K562 (cell line): Measurements from ENCODE around the gene PNPO. TPM values are rescaled to one million over a fixed set of nuclear protein-coding genes. Genes with fewer than 3 reads are reported as not detected.

Source experiments
- ARHGAP35 ChIP-seq: fragments of 450-650 bp; IDR thresholded peaks from 2 replicates; pipeline ENCODE4 v1.6.1; 2018; ENCODE audit not compliant: partially characterized antibody
- ILK ChIP-seq: fragments of 450-650 bp; IDR thresholded peaks from 2 replicates; pipeline ENCODE4 v1.6.1; 2016; ENCODE audit warnings: missing genetic modification characterization, low read depth, mild to moderate bottlenecking, missing compliant biosample characterization, moderate library complexity, borderline replicate concordance
- MYNN ChIP-seq, 2 experiments: sonication (generic); formaldehyde crosslinking in 1 of 2; IDR thresholded peaks; 2 replicates each; pipeline versions ENCODE4 v1.5.0 to v1.6.1; 2016 to 2020; ENCODE audit warnings: antibody characterized with exemption in 1 of 2, missing genetic modification reagents in 1 of 2
- SMARCE1 ChIP-seq: fragments of 450-650 bp; IDR thresholded peaks from 2 replicates; pipeline ENCODE4 v1.7.1; 2016; ENCODE audit warnings: mild to moderate bottlenecking
- TRIM28 ChIP-seq: fragments of 450-650 bp; IDR thresholded peaks from 2 replicates; pipeline ENCODE4 v1.6.1; 2017
- ZNF766 ChIP-seq: fragments of 200-800 bp; sonication (Bioruptor generic); conservative IDR thresholded peaks from 2 replicates; pipeline ENCODE4 v1.6.1; 2016; ENCODE audit warnings: missing genetic modification characterization, missing compliant biosample characterization
- polyA plus RNA-seq, 8 experiments: library from polyadenylated mRNA; depleted of rRNA in 4 of 8; stranded (reverse) in 5 of 8; unstranded in 3 of 8; fragments of >200 nt; fragmentation: Nextera tagmentation in 2 of 8; fragmentation: Illumina TruSeq in 1 of 8; extraction: Ambion mirVana in 2 of 8; extraction: Trizol in 1 of 8; gene quantifications; 2 replicates each; pipeline versions ENCODE4 v1.2.1 to v1.2.3, GENCODE V29; 2011 to 2014; ENCODE audit warnings: inconsistent platforms in 1 of 8, missing spikeins in 1 of 8
- total RNA-seq, 7 experiments: library from RNA; depleted of rRNA in 6 of 7; stranded (reverse); fragments of >200 nt in 6 of 7; fragmentation: Illumina TruSeq in 2 of 7; extraction: Trizol in 2 of 7; gene quantifications; 2 replicates each; pipeline versions ENCODE4 v1.2.1 to v1.2.3, GENCODE V29; 2011 to 2021; ENCODE audit warnings: low replicate concordance in 1 of 7
- TF ChIP-seq, protein P1 (sequence below): sonication (generic); formaldehyde crosslinking; IDR thresholded peaks from 2 replicates; pipeline ENCODE4 v1.8.0; 2023; ENCODE audit warnings: mild to moderate bottlenecking, missing genetic modification reagents
- TF ChIP-seq, protein P2 (sequence below), 2 experiments: IDR thresholded peaks; 2 replicates each; pipeline ENCODE4 v1.6.1; 2011; ENCODE audit warnings: borderline replicate concordance in 1 of 2, control low read depth in 1 of 2, low read depth in 1 of 2, low read length in 1 of 2, mild to moderate bottlenecking in 1 of 2, mixed read lengths in 1 of 2, moderate library complexity in 1 of 2; ENCODE audit not compliant: insufficient read depth in 1 of 2, insufficient read length in 1 of 2, poor library complexity in 1 of 2, severe bottlenecking in 1 of 2; ENCODE audit errors: extremely low read depth in 1 of 2
- TF ChIP-seq, protein P3 (sequence below): fragments of 450-650 bp; conservative IDR thresholded peaks from 2 replicates; pipeline ENCODE4 v1.6.1; 2016; ENCODE audit warnings: missing genetic modification characterization, low read depth, mild to moderate bottlenecking, control low read depth, missing compliant biosample characterization
- TF ChIP-seq, protein P4 (sequence below), 2 experiments: fragments of 450-650 bp; IDR thresholded peaks; 2 replicates each; pipeline ENCODE4 v1.6.1; 2016; ENCODE audit warnings: mild to moderate bottlenecking in 2 of 2, borderline replicate concordance in 1 of 2, low read depth in 1 of 2, moderate library complexity in 1 of 2

PNPO gene
- total and polyA plus RNA-seq, 9 of the 15 experiments (the other 6 are each of a cell fraction or from before 2014, with no cell fraction given) = 16.6 to 39.0 (median 27.4) TPM

DNA sequence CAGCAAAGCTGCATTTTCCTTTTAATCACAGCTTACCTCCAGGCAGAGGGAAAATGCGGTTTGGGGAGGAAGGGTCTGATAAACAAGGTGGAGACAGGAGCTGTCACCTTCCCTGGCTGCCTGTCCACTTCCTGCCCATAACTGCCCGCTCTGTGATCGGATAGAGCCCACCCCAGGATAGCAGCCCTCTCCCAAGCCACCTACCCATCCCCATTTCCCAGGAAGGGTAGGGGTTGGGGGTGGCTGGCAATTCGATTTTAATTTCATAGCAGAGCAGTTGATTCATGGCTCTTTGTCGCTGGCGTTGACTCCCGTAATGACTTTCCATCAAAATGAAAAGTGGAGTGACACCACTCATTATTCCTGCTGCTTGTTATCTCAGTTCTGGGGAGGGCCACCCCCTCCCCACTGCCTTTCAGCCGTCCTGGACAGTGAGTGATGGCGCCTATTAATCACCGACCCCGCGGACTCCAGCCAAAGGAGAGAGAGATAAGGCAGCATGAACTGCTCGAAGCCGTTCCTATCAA lies 40.8 kb downstream of the PNPO start (continued):
- TF ChIP-seq, protein P1, sequence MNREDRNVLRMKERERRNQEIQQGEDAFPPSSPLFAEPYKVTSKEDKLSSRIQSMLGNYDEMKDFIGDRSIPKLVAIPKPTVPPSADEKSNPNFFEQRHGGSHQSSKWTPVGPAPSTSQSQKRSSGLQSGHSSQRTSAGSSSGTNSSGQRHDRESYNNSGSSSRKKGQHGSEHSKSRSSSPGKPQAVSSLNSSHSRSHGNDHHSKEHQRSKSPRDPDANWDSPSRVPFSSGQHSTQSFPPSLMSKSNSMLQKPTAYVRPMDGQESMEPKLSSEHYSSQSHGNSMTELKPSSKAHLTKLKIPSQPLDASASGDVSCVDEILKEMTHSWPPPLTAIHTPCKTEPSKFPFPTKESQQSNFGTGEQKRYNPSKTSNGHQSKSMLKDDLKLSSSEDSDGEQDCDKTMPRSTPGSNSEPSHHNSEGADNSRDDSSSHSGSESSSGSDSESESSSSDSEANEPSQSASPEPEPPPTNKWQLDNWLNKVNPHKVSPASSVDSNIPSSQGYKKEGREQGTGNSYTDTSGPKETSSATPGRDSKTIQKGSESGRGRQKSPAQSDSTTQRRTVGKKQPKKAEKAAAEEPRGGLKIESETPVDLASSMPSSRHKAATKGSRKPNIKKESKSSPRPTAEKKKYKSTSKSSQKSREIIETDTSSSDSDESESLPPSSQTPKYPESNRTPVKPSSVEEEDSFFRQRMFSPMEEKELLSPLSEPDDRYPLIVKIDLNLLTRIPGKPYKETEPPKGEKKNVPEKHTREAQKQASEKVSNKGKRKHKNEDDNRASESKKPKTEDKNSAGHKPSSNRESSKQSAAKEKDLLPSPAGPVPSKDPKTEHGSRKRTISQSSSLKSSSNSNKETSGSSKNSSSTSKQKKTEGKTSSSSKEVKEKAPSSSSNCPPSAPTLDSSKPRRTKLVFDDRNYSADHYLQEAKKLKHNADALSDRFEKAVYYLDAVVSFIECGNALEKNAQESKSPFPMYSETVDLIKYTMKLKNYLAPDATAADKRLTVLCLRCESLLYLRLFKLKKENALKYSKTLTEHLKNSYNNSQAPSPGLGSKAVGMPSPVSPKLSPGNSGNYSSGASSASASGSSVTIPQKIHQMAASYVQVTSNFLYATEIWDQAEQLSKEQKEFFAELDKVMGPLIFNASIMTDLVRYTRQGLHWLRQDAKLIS = no peak
- TF ChIP-seq, protein P2, sequence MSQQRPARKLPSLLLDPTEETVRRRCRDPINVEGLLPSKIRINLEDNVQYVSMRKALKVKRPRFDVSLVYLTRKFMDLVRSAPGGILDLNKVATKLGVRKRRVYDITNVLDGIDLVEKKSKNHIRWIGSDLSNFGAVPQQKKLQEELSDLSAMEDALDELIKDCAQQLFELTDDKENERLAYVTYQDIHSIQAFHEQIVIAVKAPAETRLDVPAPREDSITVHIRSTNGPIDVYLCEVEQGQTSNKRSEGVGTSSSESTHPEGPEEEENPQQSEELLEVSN (IDR thresholded peaks at IDR 0.05; ENCODE audit: borderline replicate concordance in 1 of 2, extremely low read depth in 1 of 2, insufficient read depth in 1 of 2, insufficient read length in 1 of 2, low read depth in 1 of 2, low read length in 1 of 2, poor library complexity in 1 of 2, severe bottlenecking in 1 of 2) = no peak
- TF ChIP-seq, protein P3, sequence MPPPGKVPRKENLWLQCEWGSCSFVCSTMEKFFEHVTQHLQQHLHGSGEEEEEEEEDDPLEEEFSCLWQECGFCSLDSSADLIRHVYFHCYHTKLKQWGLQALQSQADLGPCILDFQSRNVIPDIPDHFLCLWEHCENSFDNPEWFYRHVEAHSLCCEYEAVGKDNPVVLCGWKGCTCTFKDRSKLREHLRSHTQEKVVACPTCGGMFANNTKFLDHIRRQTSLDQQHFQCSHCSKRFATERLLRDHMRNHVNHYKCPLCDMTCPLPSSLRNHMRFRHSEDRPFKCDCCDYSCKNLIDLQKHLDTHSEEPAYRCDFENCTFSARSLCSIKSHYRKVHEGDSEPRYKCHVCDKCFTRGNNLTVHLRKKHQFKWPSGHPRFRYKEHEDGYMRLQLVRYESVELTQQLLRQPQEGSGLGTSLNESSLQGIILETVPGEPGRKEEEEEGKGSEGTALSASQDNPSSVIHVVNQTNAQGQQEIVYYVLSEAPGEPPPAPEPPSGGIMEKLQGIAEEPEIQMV (tag) = no peak
- TF ChIP-seq, protein P4, sequence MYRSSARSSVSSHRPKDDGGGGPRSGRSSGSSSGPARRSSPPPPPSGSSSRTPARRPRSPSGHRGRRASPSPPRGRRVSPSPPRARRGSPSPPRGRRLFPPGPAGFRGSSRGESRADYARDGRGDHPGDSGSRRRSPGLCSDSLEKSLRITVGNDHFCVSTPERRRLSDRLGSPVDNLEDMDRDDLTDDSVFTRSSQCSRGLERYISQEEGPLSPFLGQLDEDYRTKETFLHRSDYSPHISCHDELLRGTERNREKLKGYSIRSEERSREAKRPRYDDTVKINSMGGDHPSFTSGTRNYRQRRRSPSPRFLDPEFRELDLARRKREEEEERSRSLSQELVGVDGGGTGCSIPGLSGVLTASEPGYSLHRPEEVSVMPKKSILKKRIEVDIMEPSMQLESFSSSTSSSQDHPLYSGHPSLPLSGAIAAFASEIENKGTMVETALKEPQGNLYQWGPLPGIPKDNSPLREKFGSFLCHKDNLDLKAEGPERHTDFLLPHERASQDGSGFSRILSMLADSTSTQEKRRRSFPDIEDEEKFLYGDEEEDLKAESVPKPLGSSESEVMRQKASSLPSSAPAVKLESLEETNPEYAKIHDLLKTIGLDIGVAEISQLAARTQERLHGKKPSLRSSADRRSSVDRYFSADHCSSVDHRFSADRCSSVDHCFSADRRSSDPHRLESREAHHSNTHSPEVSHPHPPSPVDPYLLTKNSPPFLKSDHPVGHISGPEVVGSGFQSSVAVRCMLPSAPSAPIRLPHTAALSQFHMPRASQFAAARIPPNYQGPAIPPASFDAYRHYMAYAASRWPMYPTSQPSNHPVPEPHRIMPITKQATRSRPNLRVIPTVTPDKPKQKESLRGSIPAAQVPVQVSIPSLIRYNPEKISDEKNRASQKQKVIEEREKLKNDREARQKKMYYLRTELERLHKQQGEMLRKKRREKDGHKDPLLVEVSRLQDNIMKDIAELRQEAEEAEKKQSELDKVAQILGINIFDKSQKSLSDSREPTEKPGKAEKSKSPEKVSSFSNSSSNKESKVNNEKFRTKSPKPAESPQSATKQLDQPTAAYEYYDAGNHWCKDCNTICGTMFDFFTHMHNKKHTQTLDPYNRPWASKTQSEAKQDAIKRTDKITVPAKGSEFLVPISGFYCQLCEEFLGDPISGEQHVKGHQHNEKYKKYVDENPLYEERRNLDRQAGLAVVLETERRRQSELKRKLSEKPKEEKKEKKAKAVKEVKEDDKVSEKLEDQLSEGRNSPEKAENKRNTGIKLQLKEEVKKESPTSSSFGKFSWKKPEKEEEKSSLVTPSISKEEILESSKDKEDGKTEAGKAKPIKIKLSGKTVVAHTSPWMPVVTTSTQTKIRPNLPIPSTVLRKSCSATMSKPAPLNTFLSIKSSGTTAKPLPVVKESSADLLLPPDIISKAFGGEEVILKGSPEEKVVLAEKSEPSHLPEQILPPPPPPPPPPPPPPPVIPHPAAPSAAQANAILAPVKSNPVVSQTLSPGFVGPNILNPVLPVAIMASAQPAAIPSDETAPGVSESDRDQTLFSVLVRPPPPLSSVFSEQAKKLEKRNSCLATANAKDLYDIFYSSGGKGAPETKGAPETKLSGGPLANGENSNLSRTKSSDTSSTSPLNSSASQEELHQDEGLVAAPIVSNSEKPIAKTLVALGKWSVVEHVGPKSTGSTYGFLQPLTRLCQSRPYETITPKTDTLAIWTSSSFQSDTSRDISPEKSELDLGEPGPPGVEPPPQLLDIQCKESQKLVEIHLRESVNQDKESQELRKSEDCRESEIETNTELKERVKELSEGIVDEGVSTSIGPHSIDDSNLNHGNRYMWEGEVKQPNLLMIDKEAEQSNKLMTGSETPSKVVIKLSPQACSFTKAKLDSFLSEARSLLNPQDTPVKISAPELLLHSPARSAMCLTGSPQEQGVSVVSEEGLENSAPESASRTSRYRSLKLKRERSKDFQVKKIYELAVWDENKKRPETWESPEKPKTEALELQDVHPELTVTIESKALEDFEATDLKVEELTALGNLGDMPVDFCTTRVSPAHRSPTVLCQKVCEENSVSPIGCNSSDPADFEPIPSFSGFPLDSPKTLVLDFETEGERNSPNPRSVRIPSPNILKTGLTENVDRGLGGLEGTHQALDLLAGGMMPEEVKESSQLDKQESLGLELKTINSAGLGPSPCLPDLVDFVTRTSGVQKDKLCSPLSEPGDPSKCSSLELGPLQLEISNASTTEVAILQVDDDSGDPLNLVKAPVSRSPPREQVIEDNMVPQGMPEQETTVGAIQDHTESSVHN (IDR thresholded peaks at IDR 0.05; ENCODE audit: borderline replicate concordance in 1 of 2, low read depth in 1 of 2) = no peak
- no peak; the same call in 1 of the 2 replicates for TF ChIP-seq MYNN (IDR thresholded peaks at IDR 0.05)
- no peak for TF ChIP-seq MYNN (CRISPR knock-in tag; IDR thresholded peaks at IDR 0.05)
- no peak for TF ChIP-seq ILK (tag)
- peak; percentile 66; the same call in 1 of the 2 replicates for TF ChIP-seq SMARCE1
- TF ChIP-seq ARHGAP35 = peak; percentile 97
- TF ChIP-seq TRIM28 = peak; percentile 63; the same call in 1 of the 2 replicates
- peak; percentile 59; the same call in 1 of the 2 replicates for TF ChIP-seq ZNF766 (CRISPR knock-in tag)
